ENCODE data around the gene PRKCA. TPM values are rescaled to one million over a fixed set of nuclear protein-coding genes. Genes with fewer than 3 reads are reported as not detected.

PRKCA gene
- total RNA-seq, 2 donors from 2014 or later = 10.9 to 12.4 TPM

GRCh38 chr17:66667090-66667489, 364.7 kb downstream of the PRKCA start:
- DNase-seq (ENCODE audit: low spot score) = no peak
- intact Hi-C loops (cut with DNase I) = loop anchor here in 1 of 2 donors (10.0 kb wide), 1 partner anchor 412 kb away; no protein-coding TSS in a partner anchor

- intact Hi-C loops (cut with DNase I) = loop anchor here in 1 of 2 donors (10.0 kb wide), 1 partner anchor 413 kb away; no protein-coding TSS in a partner anchor
- no peak for DNase-seq (ENCODE audit: low spot score)
Observed at GRCh38 chr17:66667491-66668030, 365.1 kb downstream of the PRKCA start.

- no peak for DNase-seq (ENCODE audit: low spot score)
- intact Hi-C loops (cut with DNase I) = loop anchor here in 1 of 2 donors (5.0 kb wide), 1 partner anchor 418 kb away; no protein-coding TSS in a partner anchor
Observed at GRCh38 chr17:66670206-66670605, 367.8 kb downstream of the PRKCA start.

GRCh38 chr17:66671156-66671555, 368.7 kb downstream of the PRKCA start:
- intact Hi-C loops (cut with DNase I) = loop anchor here in 1 of 2 donors (5.0 kb wide), 1 partner anchor 419 kb away; no protein-coding TSS in a partner anchor
- no peak for DNase-seq (ENCODE audit: low spot score)

GRCh38 chr17:66673668-66674276, 371.4 kb downstream of the PRKCA start:
- intact Hi-C loops (cut with DNase I) = loop anchor here in 1 of 2 donors (5.0 kb wide), 1 partner anchor 421 kb away; no protein-coding TSS in a partner anchor
- no peak for DNase-seq (ENCODE audit: low spot score)

GRCh38 chr17:66675273-66675990, 373.0 kb downstream of the PRKCA start:
- no peak for DNase-seq (ENCODE audit: low spot score)
- intact Hi-C loops (cut with DNase I) = no loop called here

GRCh38 chr17:66675991-66676371, 373.6 kb downstream of the PRKCA start:
- DNase-seq (ENCODE audit: low spot score) = no peak
- intact Hi-C loops (cut with DNase I) = no loop called here

- intact Hi-C loops (cut with DNase I) = no loop called here
- no peak for DNase-seq (ENCODE audit: low spot score)
Observed at GRCh38 chr17:66676421-66676820, 374.0 kb downstream of the PRKCA start.

GRCh38 chr17:66677201-66677981, 375.0 kb downstream of the PRKCA start:
- no peak for DNase-seq (ENCODE audit: low spot score)
- intact Hi-C loops (cut with DNase I) = no loop called here

GRCh38 chr17:66678061-66678460, 375.6 kb downstream of the PRKCA start:
- no peak for DNase-seq (ENCODE audit: low spot score)
- intact Hi-C loops (cut with DNase I) = no loop called here

- intact Hi-C loops (cut with DNase I) = no loop called here
- no peak for DNase-seq (ENCODE audit: low spot score)
Observed at GRCh38 chr17:66678827-66679226, 376.4 kb downstream of the PRKCA start.

- intact Hi-C loops (cut with DNase I) = no loop called here
- no peak for DNase-seq (ENCODE audit: low spot score)
Observed at GRCh38 chr17:66679631-66680517, 377.5 kb downstream of the PRKCA start.

GRCh38 chr17:66682283-66682682, 379.9 kb downstream of the PRKCA start:
- intact Hi-C loops (cut with DNase I) = no loop called here
- DNase-seq (ENCODE audit: low spot score) = no peak

- intact Hi-C loops (cut with DNase I) = no loop called here
- no peak for DNase-seq (ENCODE audit: low spot score)
Observed at GRCh38 chr17:66684261-66684660, 381.8 kb downstream of the PRKCA start.

- no peak for DNase-seq (ENCODE audit: low spot score)
- intact Hi-C loops (cut with DNase I) = no loop called here
Observed at GRCh38 chr17:66684731-66685130, 382.3 kb downstream of the PRKCA start.

- intact Hi-C loops (cut with DNase I) = no loop called here
- no peak for DNase-seq (ENCODE audit: low spot score)
Observed at GRCh38 chr17:66686601-66687000, 384.2 kb downstream of the PRKCA start.

- intact Hi-C loops (cut with DNase I) = no loop called here
- DNase-seq (ENCODE audit: low spot score) = no peak
Observed at GRCh38 chr17:66687570-66688284, 385.3 kb downstream of the PRKCA start.

- DNase-seq (ENCODE audit: low spot score) = no peak
Observed at GRCh38 chr17:66689221-66689620, 386.8 kb downstream of the PRKCA start.

More at GRCh38 chr17:66689221-66689620, 386.8 kb downstream of the PRKCA start:
- intact Hi-C loops (cut with DNase I) = no loop called here
